ENCODE measurements around the gene FBXO3. TPM values are rescaled to one million over a fixed set of nuclear protein-coding genes. Genes with fewer than 3 reads are reported as not detected.

Gene FBXO3
- total RNA-seq, 2 experiments from 2014 or later = 12.1 to 21.3 TPM

DNA sequence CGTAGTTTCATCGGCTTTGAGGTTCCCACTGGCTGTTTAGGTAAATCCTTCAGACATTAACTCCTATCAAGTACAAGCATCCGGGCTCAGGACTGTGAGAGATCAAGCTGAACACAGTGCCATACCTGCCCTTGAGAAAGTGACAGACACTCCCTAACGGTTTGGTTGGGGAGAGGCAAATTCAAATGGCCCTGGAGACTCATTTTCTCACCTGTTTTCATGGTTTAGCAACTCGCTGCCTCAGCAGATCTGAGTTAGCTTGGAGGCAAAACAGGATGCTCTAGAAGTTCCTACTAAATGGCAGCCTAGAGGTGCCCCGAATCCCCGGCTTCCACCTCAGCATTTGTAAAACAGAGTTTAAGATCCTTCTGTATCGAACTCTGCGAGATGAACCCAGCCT, 3.6 kb upstream of the FBXO3 start:
- POLR2A ChIA-PET = interaction anchor here (0.5 to 1.4 kb wide), 4 partner anchors 10 to 583 kb away, joined by 3 to 4 read pairs (median 4); no protein-coding TSS in a partner anchor

GRCh38 chr11:33775832-33776470, 1.6 kb upstream of the FBXO3 start:
- TF ChIP-seq EZH2phosphoT487 (IDR thresholded peaks at IDR 0.05; ENCODE audit: borderline replicate concordance, low read depth, low read length) (no peak), CTCF (conservative IDR thresholded peaks at IDR 0.05; ENCODE audit: low read length) (no peak)
- H3K4me1 ChIP-seq (ENCODE audit: insufficient read depth, low read length, poor library complexity, severe bottlenecking) = peaks cover 16% of the 10 kb centered on the region
- no peaks in the 10 kb centered on the region for H3K36me3 ChIP-seq (ENCODE audit: insufficient read depth, low read length)
- no peaks in the 10 kb centered on the region for H3K9me2 ChIP-seq (ENCODE audit: insufficient read depth, low read length)
- no peak overlapping the region for H3K27ac ChIP-seq (ENCODE audit: low read depth, low read length, poor library complexity, severe bottlenecking)
- H3K4me3 ChIP-seq (ENCODE audit: low read depth, low read length, poor library complexity, severe bottlenecking) = no peak overlapping the region
- ChIA-PET POLR2A (no interaction called here), CTCF (ENCODE audit: unreplicated experiment) (no interaction called here)
- H2AFZ ChIP-seq (ENCODE audit: low read length) = no peak overlapping the region
- no peaks in the 10 kb centered on the region for H3K9me3 ChIP-seq (ENCODE audit: low read length)
- BruUV-seq (replicated peaks) = no TSS peak
- H4K20me1 ChIP-seq (ENCODE audit: insufficient read depth, low read length) = no peaks in the 10 kb centered on the region
- intact Hi-C loops (cut with micrococcal nuclease; ENCODE audit: unreplicated experiment) = no loop called here
- no peaks in the 10 kb centered on the region for H3K79me2 ChIP-seq (ENCODE audit: insufficient read depth, low read depth, low read length)
- DNase-seq (ENCODE audit: low spot score) = no peak
- no peak overlapping the region for H3K4me2 ChIP-seq (ENCODE audit: low read length)

More for the DNA sequence above, 3.6 kb upstream of the FBXO3 start:
- H2AFZ ChIP-seq (ENCODE audit: low read length) = no peak overlapping the region
- no peak overlapping the region for H3K4me2 ChIP-seq (ENCODE audit: low read length)
- no peaks in the 10 kb centered on the region for H4K20me1 ChIP-seq (ENCODE audit: insufficient read depth, low read length)
- peak; percentile 17 for DNase-seq (ENCODE audit: low spot score)
- H3K9me3 ChIP-seq (ENCODE audit: low read length) = no peaks in the 10 kb centered on the region
- H3K4me3 ChIP-seq (ENCODE audit: low read depth, low read length, poor library complexity, severe bottlenecking) = no peak overlapping the region
- H3K36me3 ChIP-seq (ENCODE audit: insufficient read depth, low read length) = no peaks in the 10 kb centered on the region
- TF ChIP-seq CTCF (conservative IDR thresholded peaks at IDR 0.05; ENCODE audit: low read length) (no peak), EZH2phosphoT487 (IDR thresholded peaks at IDR 0.05; ENCODE audit: borderline replicate concordance, low read depth, low read length) (no peak)
- H3K9me2 ChIP-seq (ENCODE audit: insufficient read depth, low read length) = no peaks in the 10 kb centered on the region
- intact Hi-C loops (cut with micrococcal nuclease; ENCODE audit: unreplicated experiment) = no loop called here
- BruUV-seq (replicated peaks) = no TSS peak
- CTCF ChIA-PET (ENCODE audit: unreplicated experiment) = no interaction called here
- no peak overlapping the region for H3K27ac ChIP-seq (ENCODE audit: low read depth, low read length, poor library complexity, severe bottlenecking)
- peaks cover 12% of the 10 kb centered on the region for H3K4me1 ChIP-seq (ENCODE audit: insufficient read depth, low read length, poor library complexity, severe bottlenecking)
- no peaks in the 10 kb centered on the region for H3K79me2 ChIP-seq (ENCODE audit: insufficient read depth, low read depth, low read length)

- no TSS peak for BruUV-seq (replicated peaks)
- TF ChIP-seq CTCF (conservative IDR thresholded peaks at IDR 0.05; ENCODE audit: low read length) (no peak), EZH2phosphoT487 (IDR thresholded peaks at IDR 0.05; ENCODE audit: borderline replicate concordance, low read depth, low read length) (no peak)
- H3K4me2 ChIP-seq (ENCODE audit: low read length) = no peak overlapping the region
Measured at GRCh38 chr11:33775467-33775807, 1.1 kb upstream of the FBXO3 start.

More at GRCh38 chr11:33775467-33775807, 1.1 kb upstream of the FBXO3 start:
- Histone ChIP-seq H3K27ac (ENCODE audit: low read depth, low read length, poor library complexity, severe bottlenecking) (no peak overlapping the region), H3K9me3 (ENCODE audit: low read length) (no peaks in the 10 kb centered on the region), H3K4me1 (ENCODE audit: insufficient read depth, low read length, poor library complexity, severe bottlenecking) (peaks cover 16% of the 10 kb centered on the region), H4K20me1 (ENCODE audit: insufficient read depth, low read length) (no peaks in the 10 kb centered on the region), H3K36me3 (ENCODE audit: insufficient read depth, low read length) (no peaks in the 10 kb centered on the region), H3K4me3 (ENCODE audit: low read depth, low read length, poor library complexity, severe bottlenecking) (no peak overlapping the region), H3K9me2 (ENCODE audit: insufficient read depth, low read length) (no peaks in the 10 kb centered on the region), H2AFZ (ENCODE audit: low read length) (no peak overlapping the region), H3K79me2 (ENCODE audit: insufficient read depth, low read depth, low read length) (no peaks in the 10 kb centered on the region)
- CTCF ChIA-PET (ENCODE audit: unreplicated experiment) = no interaction called here
- DNase-seq (ENCODE audit: low spot score) = no peak
- intact Hi-C loops (cut with micrococcal nuclease; ENCODE audit: unreplicated experiment) = no loop called here
- POLR2A ChIA-PET = interaction anchor here (1.1 kb wide), 1 partner anchor 21 kb away, joined by 3 read pairs; no protein-coding TSS in a partner anchor

Data from OCI-LY7 (cell line).